Sigmoid colon (tissue), 7 donors: ENCODE results near the gene NLRC5. TPM values are rescaled to one million over a fixed set of nuclear protein-coding genes. Genes with fewer than 3 reads are reported as not detected.

Experiments
- DNase-seq: peaks from one replicate; pipeline ENCODE4 v3.0.0-alpha.2; 2019
- H3K27ac ChIP-seq, 4 donors: fragments of 200-600 bp; sonication (generic); one replicate each; pipeline ENCODE4 v1.5.1; 2016 to 2019; ENCODE audit warnings: mild to moderate bottlenecking in 1 of 4
- H3K27me3 ChIP-seq, 3 donors: fragments of 200-600 bp; sonication (generic); one replicate each; pipeline ENCODE4 v1.5.1; 2019; ENCODE audit warnings: mild to moderate bottlenecking in 1 of 3
- H3K36me3 ChIP-seq, 4 donors: fragments of 200-600 bp; sonication (generic); one replicate each; pipeline ENCODE4 v1.5.1; 2016 to 2019
- H3K4me1 ChIP-seq, 4 donors: fragments of 200-600 bp; sonication (generic); one replicate each; pipeline ENCODE4 v1.5.1; 2017 to 2019
- H3K4me3 ChIP-seq, 4 donors: fragments of 200-600 bp; sonication (generic); one replicate each; pipeline ENCODE4 v1.5.1; 2017 to 2019; ENCODE audit warnings: mild to moderate bottlenecking in 2 of 4, moderate library complexity in 1 of 4
- H3K9me3 ChIP-seq, 4 donors: fragments of 200-600 bp in 3 of 4; sonication (generic) in 3 of 4; one replicate each; pipeline versions ENCODE4 v1.5.1 to v1.6.1; 2013 to 2019
- EP300 ChIP-seq, 4 donors: sonication (generic); formaldehyde crosslinking; IDR thresholded peaks; one replicate each; pipeline ENCODE4 v1.6.1; 2017; ENCODE audit warnings: antibody characterized with exemption in 4 of 4
- POLR2A ChIP-seq, 2 donors: fragments of 450-650 bp; IDR thresholded peaks; one replicate each; pipeline ENCODE4 v1.6.1; 2016; ENCODE audit warnings: antibody characterized with exemption in 2 of 2, mild to moderate bottlenecking in 2 of 2, moderate library complexity in 2 of 2
- POLR2AphosphoS5 ChIP-seq, 4 donors: sonication (generic); formaldehyde crosslinking; IDR thresholded peaks; one replicate each; pipeline ENCODE4 v1.6.1; 2017; ENCODE audit warnings: antibody characterized with exemption in 4 of 4
- WGBS, 2 donors: extraction: QIAGEN DNeasy Blood & Tissue Kit; methylation state at CpG; one replicate each; pipeline ENCODE4 v1.1.7; 2013; 5-methylcytosine and 5-hydroxymethylcytosine counted together
- intact Hi-C: fragments of 100-400 bp; cut with DNase I; formaldehyde crosslinking; loops from one replicate; pipeline ENCODE4 v1.15.1; 2023
- polyA plus RNA-seq, 3 donors: library from polyadenylated mRNA; stranded (reverse); fragments of 200-250 nt; gene quantifications; one replicate each; pipeline ENCODE4 v1.2.3, GENCODE V29; 2013
- total RNA-seq, 4 donors: library from RNA; depleted of rRNA; stranded (reverse); fragments of >200 nt; gene quantifications; one replicate each; pipeline ENCODE4 v1.1.0, GENCODE V29; 2016
- TF ChIP-seq, protein P1 (sequence below), 4 experiments: fragments of 450-650 bp in 3 of 4; fragments of 200-600 bp in 1 of 4; IDR thresholded peaks; one replicate each; pipeline ENCODE4 v1.5.1; 2016 to 2019; ENCODE audit warnings: antibody characterized with exemption in 4 of 4, mild to moderate bottlenecking in 3 of 4, moderate library complexity in 2 of 4
- donor health status: healthy with polysubstance abuse.
- donor health status: Bipolar disorder and iron deficiency.
- donor health status: healthy.

NLRC5 gene
- total and polyA plus RNA-seq, 7 donors: 9.5 to 119 (median 19.5) TPM

DNA sequence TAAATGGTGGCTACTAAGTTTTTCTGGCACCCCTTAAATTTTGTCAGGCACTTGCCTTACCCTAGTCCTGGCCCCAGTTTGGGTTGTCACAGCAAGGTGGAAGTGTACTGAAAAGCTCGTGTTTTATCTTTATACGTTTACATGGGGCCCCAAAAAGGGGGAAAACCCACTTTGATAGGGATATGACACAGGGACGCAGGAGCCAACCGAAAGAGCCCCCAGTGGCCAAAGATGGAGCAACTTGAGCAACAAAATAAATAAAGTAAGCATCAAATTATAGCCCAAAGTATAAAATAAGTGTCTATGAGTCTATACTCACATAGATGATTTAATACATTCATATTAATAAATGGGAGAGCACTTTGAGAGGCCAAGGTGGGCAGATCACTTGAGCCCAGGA is 32.6 kb upstream of the NLRC5 start:
- Histone ChIP-seq H3K27ac (no peak overlapping the region), H3K4me1 (no peaks in the 10 kb centered on the region), H3K27me3 (no peaks in the 10 kb centered on the region), H3K9me3 (no peaks in the 10 kb centered on the region), H3K36me3 (no peaks in the 10 kb centered on the region), H3K4me3 (no peak overlapping the region)
- TF ChIP-seq, protein P1, sequence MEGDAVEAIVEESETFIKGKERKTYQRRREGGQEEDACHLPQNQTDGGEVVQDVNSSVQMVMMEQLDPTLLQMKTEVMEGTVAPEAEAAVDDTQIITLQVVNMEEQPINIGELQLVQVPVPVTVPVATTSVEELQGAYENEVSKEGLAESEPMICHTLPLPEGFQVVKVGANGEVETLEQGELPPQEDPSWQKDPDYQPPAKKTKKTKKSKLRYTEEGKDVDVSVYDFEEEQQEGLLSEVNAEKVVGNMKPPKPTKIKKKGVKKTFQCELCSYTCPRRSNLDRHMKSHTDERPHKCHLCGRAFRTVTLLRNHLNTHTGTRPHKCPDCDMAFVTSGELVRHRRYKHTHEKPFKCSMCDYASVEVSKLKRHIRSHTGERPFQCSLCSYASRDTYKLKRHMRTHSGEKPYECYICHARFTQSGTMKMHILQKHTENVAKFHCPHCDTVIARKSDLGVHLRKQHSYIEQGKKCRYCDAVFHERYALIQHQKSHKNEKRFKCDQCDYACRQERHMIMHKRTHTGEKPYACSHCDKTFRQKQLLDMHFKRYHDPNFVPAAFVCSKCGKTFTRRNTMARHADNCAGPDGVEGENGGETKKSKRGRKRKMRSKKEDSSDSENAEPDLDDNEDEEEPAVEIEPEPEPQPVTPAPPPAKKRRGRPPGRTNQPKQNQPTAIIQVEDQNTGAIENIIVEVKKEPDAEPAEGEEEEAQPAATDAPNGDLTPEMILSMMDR (IDR thresholded peaks at IDR 0.05): no peak
- TF ChIP-seq EP300 (IDR thresholded peaks at IDR 0.05) (no peak), POLR2A (IDR thresholded peaks at IDR 0.05) (no peak), POLR2AphosphoS5 (IDR thresholded peaks at IDR 0.05) (no peak)
- intact Hi-C loops: no loop called here
- DNase-seq: no peak
- WGBS, 2 donors: 52 to 61% methylated on average over 4 of the region's 4 CpGs

DNA sequence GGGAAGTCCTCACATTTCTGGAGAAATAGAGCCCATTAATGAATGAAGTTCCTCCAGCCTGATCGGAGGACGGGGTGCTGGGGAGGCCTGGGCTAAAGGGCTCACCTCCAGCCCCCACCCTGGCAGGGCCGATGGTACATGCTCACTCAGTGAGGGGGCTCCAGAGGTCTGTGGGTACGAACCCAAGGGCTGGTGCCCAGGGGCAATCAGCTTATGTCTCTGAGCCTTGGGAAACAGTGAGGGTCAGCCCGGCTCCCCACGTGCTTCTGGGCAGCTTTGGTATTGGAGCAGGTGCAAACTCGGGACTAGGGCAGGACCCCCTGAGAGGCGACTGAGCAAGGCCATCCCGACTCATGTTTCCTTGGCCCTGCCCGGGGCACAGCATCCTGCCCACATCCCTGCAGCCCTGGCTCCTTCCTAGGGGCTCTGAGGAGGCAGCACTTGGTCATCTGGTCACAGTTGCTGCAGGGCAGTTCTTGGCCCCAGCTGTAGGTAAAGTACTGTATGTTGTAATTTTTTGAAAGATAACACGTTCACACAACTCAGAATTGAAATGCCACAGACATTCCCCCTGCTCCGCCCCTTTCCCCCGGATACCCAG is 28.6 kb upstream of the NLRC5 start:
- H3K9me3 ChIP-seq: no peaks in the 10 kb centered on the region
- no peaks in the 10 kb centered on the region for H3K27me3 ChIP-seq
- peaks cover 0 to 10% (median 9%) of the 10 kb centered on the region in 4 donors for H3K4me1 ChIP-seq
- intact Hi-C loops: no loop called here
- WGBS, 2 donors: 75 to 82% methylated on average over 13 of the region's 13 CpGs
- no peaks in the 10 kb centered on the region for H3K36me3 ChIP-seq
- no peak overlapping the region for H3K4me3 ChIP-seq
- TF ChIP-seq POLR2A (IDR thresholded peaks at IDR 0.05) (no peak), EP300 (IDR thresholded peaks at IDR 0.05) (no peak), POLR2AphosphoS5 (IDR thresholded peaks at IDR 0.05) (no peak)
- TF ChIP-seq, protein P1 (IDR thresholded peaks at IDR 0.05): no peak
- H3K27ac ChIP-seq: no peak overlapping the region
- DNase-seq: no peak

DNA sequence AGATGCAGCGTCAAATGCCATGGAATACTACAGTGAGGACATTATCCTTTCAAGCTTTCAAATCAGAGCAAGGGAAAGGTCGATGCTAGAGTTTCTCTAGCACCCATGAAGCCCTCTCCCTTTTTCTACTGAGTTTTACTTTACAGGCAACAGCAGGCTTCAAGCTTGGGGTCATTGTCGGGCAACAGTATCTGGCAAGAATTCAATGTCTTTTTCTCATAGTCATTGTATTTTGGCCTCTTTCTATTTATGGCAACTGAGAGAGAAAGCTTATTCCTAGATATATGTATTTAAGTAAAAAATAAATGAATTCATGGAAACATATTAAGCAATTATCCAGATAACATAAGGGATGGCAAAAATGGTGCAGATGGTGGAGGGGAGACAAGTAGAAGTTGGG is 28.0 kb upstream of the NLRC5 start:
- H3K4me3 ChIP-seq: no peak overlapping the region
- intact Hi-C loops: no loop called here
- H3K27me3 ChIP-seq: no peaks in the 10 kb centered on the region
- TF ChIP-seq POLR2AphosphoS5 (IDR thresholded peaks at IDR 0.05) (no peak), EP300 (IDR thresholded peaks at IDR 0.05) (no peak), POLR2A (IDR thresholded peaks at IDR 0.05) (no peak)
- TF ChIP-seq, protein P1 (IDR thresholded peaks at IDR 0.05): no peak
- H3K36me3 ChIP-seq: no peaks in the 10 kb centered on the region
- no peak for DNase-seq
- H3K9me3 ChIP-seq: no peaks in the 10 kb centered on the region
- peaks cover 0 to 16% (median 12%) of the 10 kb centered on the region in 4 donors for H3K4me1 ChIP-seq
- no peak overlapping the region for H3K27ac ChIP-seq
- 77 to 80% methylated on average over 3 of the region's 3 CpGs for WGBS, 2 donors

DNA sequence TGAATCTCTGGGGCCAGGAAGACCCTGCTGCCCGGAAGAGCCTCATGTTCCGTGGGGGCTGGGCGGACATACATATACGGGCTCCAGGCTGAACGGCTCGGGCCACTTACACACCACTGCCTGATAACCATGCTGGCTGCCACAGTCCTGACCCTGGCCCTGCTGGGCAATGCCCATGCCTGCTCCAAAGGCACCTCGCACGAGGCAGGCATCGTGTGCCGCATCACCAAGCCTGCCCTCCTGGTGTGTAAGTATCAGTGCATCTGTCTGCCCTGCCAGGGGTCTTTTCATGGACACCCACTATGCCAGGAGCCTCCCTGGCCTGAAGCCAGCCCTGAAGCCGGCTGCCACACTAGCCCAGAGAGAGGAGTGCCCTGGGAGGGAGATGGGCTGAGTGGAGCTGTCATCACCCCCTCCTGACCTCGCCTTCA is 27.5 kb upstream of the NLRC5 start, which contains the start of gene CETP:
Gene CETP, plus strand, starts transcription at position 100 of the 431 bp plus-strand sequence. Its CDS starts 30 bp downstream, at position 130.
- H3K36me3 ChIP-seq: no peaks in the 10 kb centered on the region
- no peak within 1 kb of the TSS for H3K27ac ChIP-seq
- intact Hi-C loops: no loop called here
- 85 to 87% methylated on average over 12 of the region's 12 CpGs for WGBS, 2 donors
- no peak for DNase-seq
- no peaks in the 10 kb centered on the region for H3K27me3 ChIP-seq
- TF ChIP-seq POLR2A (IDR thresholded peaks at IDR 0.05): no peak
- TF ChIP-seq EP300 (IDR thresholded peaks at IDR 0.05): no peak
- TF ChIP-seq, protein P1 (IDR thresholded peaks at IDR 0.05): no peak
- TF ChIP-seq POLR2AphosphoS5 (IDR thresholded peaks at IDR 0.05): no peak
- peaks cover 0 to 17% (median 12%) of the 10 kb centered on the region in 4 donors for H3K4me1 ChIP-seq
- H3K4me3 ChIP-seq: no peak within 1 kb of the TSS
- H3K9me3 ChIP-seq: no peaks in the 10 kb centered on the region
